IMR-90 (cell line): ENCODE data around the gene NBEAL1. TPM values are rescaled to one million over a fixed set of nuclear protein-coding genes. Genes with fewer than 3 reads are reported as not detected.
"Not testable (repeated sequence)": the region's sequence is repeated elsewhere in the genome, so short reads cannot be mapped to it uniquely, and the experiment has no call there.

Source experiments
- ATAC-seq: fragments of 200-7000 bp; cut with Tn5 transposase; 2 replicates; pipeline ENCODE4 v1.9.1; 2020; ENCODE audit warnings: low read depth, mild to moderate bottlenecking, moderate library complexity
- BruUV-seq: library from RNA; stranded (reverse); fragments of 400-500 nt; replicated peaks from 2 replicates; lab custom pipeline; 2021; lab: Mats Ljungman, UMichigan
- CTCF ChIA-PET: fragments of 300-600 bp; formaldehyde crosslinking; extraction: SDS; loops from one replicate; lab custom pipeline; 2021; ENCODE audit warnings: antibody characterized with exemption; lab: Yijun Ruan, JAX
- POLR2A ChIA-PET: fragments of 300-600 bp; sonication (Branson Sonifier 250); formaldehyde crosslinking; loops from one replicate; lab custom pipeline; 2022; ENCODE audit warnings: antibody characterized with exemption; ENCODE audit not compliant: unreplicated experiment; lab: Charles Lee
- DNase-seq: peaks from one replicate; pipeline ENCODE4 v3.0.0; 2013
- H2AFZ ChIP-seq: replicated peaks from 2 replicates; pipeline ENCODE3; 2013; ENCODE audit warnings: low read length, mild to moderate bottlenecking; ENCODE audit not compliant: poor library complexity
- H2AK5ac ChIP-seq: 2 replicates; pipeline ENCODE4 v1.6.1; 2013; ENCODE audit warnings: low read depth, low read length, inconsistent platforms
- H2AK9ac ChIP-seq: replicated peaks from 2 replicates; pipeline ENCODE3; 2013; ENCODE audit warnings: mild to moderate bottlenecking, low read depth, low read length, moderate library complexity; ENCODE audit not compliant: poor library complexity
- H2BK120ac ChIP-seq: 2 replicates; pipeline ENCODE4 v1.6.1; 2013; ENCODE audit warnings: low read depth, low read length, inconsistent platforms
- H2BK15ac ChIP-seq: 3 replicates; pipeline ENCODE4 v1.6.1; 2013; ENCODE audit warnings: low read depth, low read length, inconsistent platforms
- H2BK20ac ChIP-seq: 2 replicates; pipeline ENCODE4 v1.6.1; 2013; ENCODE audit warnings: low read depth, mild to moderate bottlenecking, inconsistent platforms, low read length, moderate library complexity
- H2BK5ac ChIP-seq: 2 replicates; pipeline ENCODE4 v1.6.1; 2013; ENCODE audit warnings: mild to moderate bottlenecking, low read depth, low read length, inconsistent platforms; ENCODE audit not compliant: poor library complexity, severe bottlenecking
- H3K14ac ChIP-seq: replicated peaks from 2 replicates; pipeline ENCODE4 v1.6.1; 2013; ENCODE audit warnings: low read depth, low read length, inconsistent platforms
- H3K18ac ChIP-seq: 2 replicates; pipeline ENCODE4 v1.6.1; 2013; ENCODE audit warnings: low read depth, low read length, control low read depth
- H3K23ac ChIP-seq: 2 replicates; pipeline ENCODE4 v1.6.1; 2013; ENCODE audit warnings: low read depth, low read length, inconsistent platforms
- H3K27ac ChIP-seq: 2 replicates; pipeline ENCODE4 v1.5.1; 2013; ENCODE audit warnings: mild to moderate bottlenecking, control low read depth, low read length; ENCODE audit not compliant: insufficient read depth
- H3K27me3 ChIP-seq: 2 replicates; pipeline ENCODE4 v1.6.1; 2013; ENCODE audit warnings: low read length; ENCODE audit not compliant: control insufficient read depth, insufficient read depth
- H3K36me3 ChIP-seq: 2 replicates; pipeline ENCODE4 v1.6.1; 2013; ENCODE audit warnings: low read length, mixed read lengths; ENCODE audit not compliant: control insufficient read depth, insufficient read depth
- H3K4ac ChIP-seq: 2 replicates; pipeline ENCODE4 v1.6.1; 2013; ENCODE audit warnings: low read depth, low read length, inconsistent platforms
- H3K4me1 ChIP-seq: 2 replicates; pipeline ENCODE4 v1.6.1; 2013; ENCODE audit warnings: low read length, mixed read lengths; ENCODE audit not compliant: control insufficient read depth, insufficient read depth
- H3K4me2 ChIP-seq: 2 replicates; pipeline ENCODE4 v1.6.1; 2013; ENCODE audit warnings: low read depth, mild to moderate bottlenecking, control low read depth, low read length, moderate library complexity
- H3K4me3 ChIP-seq: 2 replicates; pipeline ENCODE4 v1.5.1; 2013; ENCODE audit warnings: low read depth, mild to moderate bottlenecking, control low read depth, low read length, moderate library complexity; ENCODE audit not compliant: insufficient read depth
- H3K56ac ChIP-seq: 2 replicates; pipeline ENCODE4 v1.6.1; 2013; ENCODE audit warnings: low read length, inconsistent platforms; ENCODE audit not compliant: insufficient read depth; ENCODE audit errors: extremely low read depth
- H3K79me1 ChIP-seq, 2 experiments: 2 replicates each; pipeline ENCODE4 v1.6.1; 2013; ENCODE audit warnings: low read length in 2 of 2, inconsistent platforms in 1 of 2, low read depth in 1 of 2
- H3K9ac ChIP-seq: 2 replicates; pipeline ENCODE4 v1.6.1; 2013; ENCODE audit warnings: low read depth, low read length, control low read depth
- H3K9me1 ChIP-seq: 2 replicates; pipeline ENCODE4 v1.6.1; 2013; ENCODE audit warnings: low read length, inconsistent platforms; ENCODE audit not compliant: insufficient read depth
- H3K9me3 ChIP-seq: 2 replicates; pipeline ENCODE4 v1.6.1; 2013; ENCODE audit warnings: low read length; ENCODE audit not compliant: control insufficient read depth, insufficient read depth
- H4K20me1 ChIP-seq: 2 replicates; pipeline ENCODE4 v1.6.1; 2013; ENCODE audit warnings: low read length, inconsistent platforms; ENCODE audit not compliant: insufficient read depth
- H4K5ac ChIP-seq: 2 replicates; pipeline ENCODE4 v1.6.1; 2013; ENCODE audit warnings: mild to moderate bottlenecking, low read depth, low read length, control low read depth
- H4K8ac ChIP-seq, 2 experiments: 2 replicates each; pipeline ENCODE4 v1.6.1; 2013; ENCODE audit warnings: low read depth in 2 of 2, low read length in 2 of 2, control low read depth in 1 of 2, inconsistent platforms in 1 of 2
- H4K91ac ChIP-seq: 2 replicates; pipeline ENCODE4 v1.6.1; 2013; ENCODE audit warnings: low read depth, low read length, inconsistent platforms; ENCODE audit not compliant: insufficient read depth
- WGBS, 2 experiments: methylation state at CpG; one replicate each; pipeline versions ENCODE4 v1.1.5 to v1.1.7; 2013; ENCODE audit warnings: missing lambda C conversion rate in 2 of 2; ENCODE audit not compliant: insufficient read length in 1 of 2; ENCODE audit errors: extremely low coverage in 2 of 2; 5-methylcytosine and 5-hydroxymethylcytosine counted together
- dilution Hi-C: fragments of 300-500 bp; cut with HindIII; formaldehyde crosslinking; loops from one replicate; pipeline ENCODE4 v1.14.3; 2018; ENCODE audit warnings: low sequenced_read_pairs; ENCODE audit not compliant: unreplicated experiment
- in situ Hi-C: fragments of 300-500 bp; cut with MboI; formaldehyde crosslinking; loops from 3 replicates; pipeline ENCODE4 v1.14.3; 2019; ENCODE audit warnings: low sequenced_read_pairs, inconsistent platforms, mixed read lengths
- intact Hi-C: fragments of 100-400 bp; cut with micrococcal nuclease; formaldehyde crosslinking; loops from 2 replicates; pipeline ENCODE4 v1.10.0; 2022
- polyA plus RNA-seq, 3 experiments: library from polyadenylated mRNA; depleted of rRNA; stranded (reverse); fragments of >200 nt; gene quantifications; 2 replicates each; pipeline ENCODE4 v1.2.3, GENCODE V29; 2012; ENCODE audit warnings: low replicate concordance in 1 of 3
- total RNA-seq: library from RNA; depleted of rRNA; stranded (reverse); fragments of >200 nt; gene quantifications from 2 replicates; pipeline ENCODE4 v1.2.3, GENCODE V29; 2012

The NBEAL1 gene
- total and polyA plus RNA-seq, 2 of the 4 experiments (the other 2 are of a cell fraction): 6.4 to 38.0 TPM

DNA sequence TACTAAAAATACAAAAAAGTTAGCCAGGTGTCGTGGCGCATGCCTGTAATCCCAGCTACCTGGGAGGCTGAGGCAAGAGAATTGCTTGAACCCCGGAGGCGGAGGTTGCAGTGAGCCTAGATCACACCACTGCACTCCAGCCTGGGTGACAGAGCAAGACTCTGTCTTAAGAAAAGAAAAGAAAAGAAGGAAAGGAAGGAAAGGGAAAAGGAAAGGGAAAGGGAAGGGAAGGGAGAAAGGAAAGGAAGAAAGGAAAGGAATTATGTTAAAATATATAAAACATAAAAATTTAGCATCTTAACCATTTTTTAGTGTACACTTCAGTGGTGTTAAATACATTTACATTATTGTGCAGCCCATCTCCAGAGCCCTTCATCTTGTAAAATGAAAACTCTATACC, 76.0 kb downstream of the NBEAL1 start:
- BruUV-seq, H2AK9ac ChIP-seq, H2AK5ac ChIP-seq, H3K79me1 ChIP-seq, H2BK20ac ChIP-seq, H3K4me3 ChIP-seq, H4K5ac ChIP-seq, H2BK5ac ChIP-seq, H4K20me1 ChIP-seq, dilution Hi-C loops, H2AFZ ChIP-seq, H3K14ac ChIP-seq, POLR2A ChIA-PET, H4K8ac ChIP-seq, H3K9me1 ChIP-seq, in situ Hi-C loops, H3K9ac ChIP-seq, H3K4me2 ChIP-seq, H3K27ac ChIP-seq, H3K9me3 ChIP-seq, DNase-seq, H3K4ac ChIP-seq, H3K36me3 ChIP-seq, H3K18ac ChIP-seq, intact Hi-C loops, ATAC-seq, H3K4me1 ChIP-seq, CTCF ChIA-PET, H3K27me3 ChIP-seq, H3K56ac ChIP-seq, H2BK15ac ChIP-seq, H3K23ac ChIP-seq, H4K91ac ChIP-seq, H2BK120ac ChIP-seq: not testable (repeated sequence)
- no CpG with 5 or more reads among the region's 4 CpGs for WGBS, 2 experiments
